ENCODE results near the gene YWHAQ. TPM values are rescaled to one million over a fixed set of nuclear protein-coding genes. Genes with fewer than 3 reads are reported as not detected.

YWHAQ gene
- total RNA-seq, 1 donor: 242 TPM

DNA sequence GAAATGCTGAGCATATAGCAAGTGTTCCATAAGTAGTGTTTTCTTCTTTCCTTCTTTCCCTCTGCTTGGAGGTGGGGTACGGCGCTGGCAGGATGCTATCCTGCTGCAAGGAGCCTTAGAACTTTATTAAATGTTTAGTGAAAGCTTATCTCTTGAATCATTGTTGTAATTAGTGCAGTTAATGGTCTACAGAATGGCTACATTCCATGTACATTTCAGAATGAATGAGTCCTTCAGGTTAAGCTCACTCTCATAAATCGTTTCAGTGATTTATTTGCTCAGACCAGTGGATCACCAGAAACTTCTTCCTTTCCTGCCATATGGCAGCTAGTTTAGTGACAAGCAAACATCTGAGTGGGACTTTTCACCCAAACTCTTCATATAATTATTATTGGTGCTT, 3.3 kb upstream of the YWHAQ start:
- H3K36me3 ChIP-seq (ENCODE audit: insufficient read depth, low read length): no peaks in the 10 kb centered on the region
- no peak overlapping the region for H3K4me2 ChIP-seq (ENCODE audit: insufficient read depth, low read length)
- no peaks in the 10 kb centered on the region for H3K9me3 ChIP-seq (ENCODE audit: low read depth, low read length)
- peaks cover 44% of the 10 kb centered on the region for H3K4me1 ChIP-seq (ENCODE audit: insufficient read depth, low read length)
- no peak overlapping the region for H3K27ac ChIP-seq (ENCODE audit: low read depth, low read length)
- no peaks in the 10 kb centered on the region for H4K20me1 ChIP-seq (ENCODE audit: insufficient read depth, low read length)
- no peak for DNase-seq (ENCODE audit: insufficient read length, low spot score, missing footprints)
- no peaks in the 10 kb centered on the region for H3K27me3 ChIP-seq (ENCODE audit: insufficient read depth, low read length)
- TF ChIP-seq, protein P1, sequence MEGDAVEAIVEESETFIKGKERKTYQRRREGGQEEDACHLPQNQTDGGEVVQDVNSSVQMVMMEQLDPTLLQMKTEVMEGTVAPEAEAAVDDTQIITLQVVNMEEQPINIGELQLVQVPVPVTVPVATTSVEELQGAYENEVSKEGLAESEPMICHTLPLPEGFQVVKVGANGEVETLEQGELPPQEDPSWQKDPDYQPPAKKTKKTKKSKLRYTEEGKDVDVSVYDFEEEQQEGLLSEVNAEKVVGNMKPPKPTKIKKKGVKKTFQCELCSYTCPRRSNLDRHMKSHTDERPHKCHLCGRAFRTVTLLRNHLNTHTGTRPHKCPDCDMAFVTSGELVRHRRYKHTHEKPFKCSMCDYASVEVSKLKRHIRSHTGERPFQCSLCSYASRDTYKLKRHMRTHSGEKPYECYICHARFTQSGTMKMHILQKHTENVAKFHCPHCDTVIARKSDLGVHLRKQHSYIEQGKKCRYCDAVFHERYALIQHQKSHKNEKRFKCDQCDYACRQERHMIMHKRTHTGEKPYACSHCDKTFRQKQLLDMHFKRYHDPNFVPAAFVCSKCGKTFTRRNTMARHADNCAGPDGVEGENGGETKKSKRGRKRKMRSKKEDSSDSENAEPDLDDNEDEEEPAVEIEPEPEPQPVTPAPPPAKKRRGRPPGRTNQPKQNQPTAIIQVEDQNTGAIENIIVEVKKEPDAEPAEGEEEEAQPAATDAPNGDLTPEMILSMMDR (IDR thresholded peaks at IDR 0.05; ENCODE audit: extremely low read depth, low read depth, low read length): no peak
- no peak overlapping the region for H2AFZ ChIP-seq (ENCODE audit: low read length)
- no peak overlapping the region for H3K4me3 ChIP-seq (ENCODE audit: insufficient read depth, low read length)
- H3K79me2 ChIP-seq (ENCODE audit: insufficient read depth, low read length): peaks cover 13% of the 10 kb centered on the region

DNA sequence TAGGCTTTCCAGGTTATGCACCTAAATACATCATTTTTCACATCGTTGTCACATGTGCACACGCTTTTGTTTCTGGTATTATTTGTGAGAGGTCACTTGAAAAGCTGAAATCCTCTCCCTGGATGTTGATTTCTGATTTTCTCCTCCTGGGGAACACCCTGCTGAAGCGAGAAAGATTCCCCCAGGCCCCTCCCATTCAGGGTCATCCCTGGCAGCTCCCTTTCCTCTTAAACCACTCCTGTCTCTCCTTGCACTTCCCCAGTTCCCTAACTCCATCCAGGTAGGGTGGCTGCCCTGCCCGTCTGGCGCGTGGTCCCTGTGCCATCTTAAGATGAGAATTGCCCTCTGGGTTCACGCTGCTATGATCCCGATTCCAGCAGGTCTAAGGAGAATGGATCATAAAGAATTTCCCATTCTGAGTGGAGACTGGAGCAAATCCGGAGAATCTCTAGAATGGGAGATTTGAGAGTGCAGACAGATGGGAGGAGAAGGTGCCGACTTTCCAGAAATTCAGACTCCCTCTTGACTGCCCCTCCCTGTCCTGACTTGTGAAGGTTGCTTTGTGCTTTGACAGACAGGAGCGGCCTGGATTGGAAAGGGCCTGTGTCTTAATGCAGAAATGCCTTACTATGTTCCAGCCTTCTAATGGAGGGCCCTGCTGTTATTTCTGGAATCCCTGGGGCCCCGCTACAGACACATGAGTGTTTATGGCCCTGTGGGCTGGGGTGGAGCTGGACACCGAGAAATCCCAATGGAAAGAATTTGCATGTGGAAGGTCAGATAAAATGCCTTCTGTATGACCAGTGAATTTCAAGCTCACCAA, 1.3 kb upstream of the YWHAQ start:
- peak overlapping the region; percentile 92 for H3K4me2 ChIP-seq (ENCODE audit: insufficient read depth, low read length)
- no peak overlapping the region for H3K4me3 ChIP-seq (ENCODE audit: insufficient read depth, low read length)
- H3K27ac ChIP-seq (ENCODE audit: low read depth, low read length): peak overlapping the region; percentile 80
- H4K20me1 ChIP-seq (ENCODE audit: insufficient read depth, low read length): peaks cover 16% of the 10 kb centered on the region
- H3K4me1 ChIP-seq (ENCODE audit: insufficient read depth, low read length): peaks cover 40% of the 10 kb centered on the region
- DNase-seq (ENCODE audit: insufficient read length, low spot score, missing footprints): peak; percentile 90
- peaks cover 34% of the 10 kb centered on the region for H3K79me2 ChIP-seq (ENCODE audit: insufficient read depth, low read length)
- H3K27me3 ChIP-seq (ENCODE audit: insufficient read depth, low read length): no peaks in the 10 kb centered on the region
- TF ChIP-seq, protein P1 (IDR thresholded peaks at IDR 0.05; ENCODE audit: extremely low read depth, low read depth, low read length): no peak
- no peaks in the 10 kb centered on the region for H3K9me3 ChIP-seq (ENCODE audit: low read depth, low read length)
- H3K36me3 ChIP-seq (ENCODE audit: insufficient read depth, low read length): peaks cover 15% of the 10 kb centered on the region
- peak overlapping the region; percentile 72 for H2AFZ ChIP-seq (ENCODE audit: low read length)

DNA sequence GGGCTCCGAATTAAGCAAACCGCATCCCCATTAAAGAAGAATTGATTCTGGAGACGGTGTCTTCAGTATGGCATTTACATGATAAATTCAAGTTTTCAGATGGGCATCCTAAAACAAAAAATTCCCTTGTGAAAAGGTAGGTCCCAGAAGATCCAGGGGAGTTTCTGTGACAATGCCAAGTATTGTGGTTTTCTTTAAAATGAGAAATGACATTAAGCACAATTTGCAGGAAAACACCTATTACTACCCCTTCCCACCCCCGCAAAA, 689 bp upstream of the YWHAQ start:
- Histone ChIP-seq H4K20me1 (ENCODE audit: insufficient read depth, low read length) (peaks cover 22% of the 10 kb centered on the region), H3K27ac (ENCODE audit: low read depth, low read length) (peak overlapping the region; percentile 80), H3K4me2 (ENCODE audit: insufficient read depth, low read length) (peak overlapping the region; percentile 92), H3K27me3 (ENCODE audit: insufficient read depth, low read length) (no peaks in the 10 kb centered on the region), H3K4me3 (ENCODE audit: insufficient read depth, low read length) (peak overlapping the region; percentile 88), H3K9me3 (ENCODE audit: low read depth, low read length) (no peaks in the 10 kb centered on the region), H3K79me2 (ENCODE audit: insufficient read depth, low read length) (peaks cover 40% of the 10 kb centered on the region), H3K36me3 (ENCODE audit: insufficient read depth, low read length) (peaks cover 20% of the 10 kb centered on the region), H2AFZ (ENCODE audit: low read length) (peak overlapping the region; percentile 80), H3K4me1 (ENCODE audit: insufficient read depth, low read length) (peaks cover 34% of the 10 kb centered on the region)
- no peak for DNase-seq (ENCODE audit: insufficient read length, low spot score, missing footprints)
- TF ChIP-seq, protein P1 (IDR thresholded peaks at IDR 0.05; ENCODE audit: extremely low read depth, low read depth, low read length): no peak

DNA sequence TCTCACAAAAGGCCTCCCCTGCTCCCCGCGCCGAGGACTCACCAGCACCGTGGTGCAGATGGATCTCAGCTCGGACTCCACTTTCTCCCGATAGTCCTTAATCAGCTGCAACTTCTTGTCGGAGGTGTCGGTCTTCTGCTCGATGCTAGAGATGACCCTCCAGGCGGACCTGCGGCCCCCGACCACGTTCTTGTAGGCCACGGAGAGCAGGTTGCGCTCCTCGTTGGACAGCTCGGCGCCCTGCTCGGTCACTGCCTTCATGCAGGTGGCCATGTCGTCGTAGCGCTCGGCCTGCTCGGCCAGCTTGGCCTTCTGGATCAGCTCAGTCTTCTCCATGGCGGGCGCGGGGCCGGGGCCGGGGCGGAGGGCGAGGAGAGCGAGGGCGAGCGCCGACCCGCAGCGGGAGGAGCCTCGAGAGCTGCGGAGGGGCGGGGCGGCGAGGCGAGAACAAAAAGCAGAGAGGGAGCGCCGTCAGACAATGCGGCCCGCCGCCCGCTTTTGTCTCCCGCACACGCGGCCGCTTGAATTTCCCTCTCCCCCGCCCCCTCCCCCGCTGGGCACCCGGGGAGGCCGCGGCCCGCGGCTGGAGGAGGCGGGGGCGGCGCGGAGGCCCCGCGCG, 571 bp downstream of the YWHAQ start:
- DNase-seq (ENCODE audit: insufficient read length, low spot score, missing footprints): peak; percentile 81
- TF ChIP-seq, protein P1 (IDR thresholded peaks at IDR 0.05; ENCODE audit: extremely low read depth, low read depth, low read length): no peak
- Histone ChIP-seq H3K9me3 (ENCODE audit: low read depth, low read length) (no peaks in the 10 kb centered on the region), H3K4me2 (ENCODE audit: insufficient read depth, low read length) (peak overlapping the region; percentile 94), H3K4me3 (ENCODE audit: insufficient read depth, low read length) (peak overlapping the region; percentile 88), H3K4me1 (ENCODE audit: insufficient read depth, low read length) (peaks cover 34% of the 10 kb centered on the region), H4K20me1 (ENCODE audit: insufficient read depth, low read length) (peaks cover 30% of the 10 kb centered on the region), H3K79me2 (ENCODE audit: insufficient read depth, low read length) (peaks cover 52% of the 10 kb centered on the region), H3K36me3 (ENCODE audit: insufficient read depth, low read length) (peaks cover 20% of the 10 kb centered on the region), H2AFZ (ENCODE audit: low read length) (peak overlapping the region; percentile 75), H3K27ac (ENCODE audit: low read depth, low read length) (peak overlapping the region; percentile 80), H3K27me3 (ENCODE audit: insufficient read depth, low read length) (no peaks in the 10 kb centered on the region)

All from osteoblast (primary cell).